K562 (cell line): ENCODE data around the gene SFXN5. TPM values are rescaled to one million over a fixed set of nuclear protein-coding genes. Genes with fewer than 3 reads are reported as not detected.

Experiments used
- CC2D1A ChIP-seq: fragments of 450-650 bp; IDR thresholded peaks from 2 replicates; pipeline ENCODE4 v1.6.1; 2017; ENCODE audit warnings: mild to moderate bottlenecking
- CHD1 ChIP-seq: fragments of 200-600 bp; sonication (generic); IDR thresholded peaks from one replicate; pipeline ENCODE4 v1.6.1; 2012; ENCODE audit warnings: mild to moderate bottlenecking, moderate library complexity, low read length, inconsistent platforms
- HDAC6 ChIP-seq: IDR thresholded peaks from 2 replicates; pipeline ENCODE4 v1.6.1; 2012; ENCODE audit warnings: low read depth, mild to moderate bottlenecking, control low read depth, inconsistent platforms, low read length, moderate library complexity
- NFIC ChIP-seq: fragments of 450-650 bp; IDR thresholded peaks from 2 replicates; pipeline ENCODE4 v1.6.1; 2017; ENCODE audit warnings: mild to moderate bottlenecking, inconsistent platforms
- PCBP2 ChIP-seq: fragments of 200-400 bp; formaldehyde crosslinking; IDR thresholded peaks from 2 replicates; pipeline ENCODE4 v1.6.1; 2018; ENCODE audit warnings: low read length, low read depth, mild to moderate bottlenecking, moderate library complexity; ENCODE audit not compliant: poor library complexity, severe bottlenecking
- PHF21A ChIP-seq: fragments of 450-650 bp; IDR thresholded peaks from 2 replicates; pipeline ENCODE4 v1.6.1; 2017; ENCODE audit warnings: low read depth, borderline replicate concordance
- POLR2G ChIP-seq: fragments of 200-400 bp; formaldehyde crosslinking; IDR thresholded peaks from 2 replicates; pipeline ENCODE4 v1.6.1; 2017; ENCODE audit warnings: low read depth, mild to moderate bottlenecking, antibody characterized with exemption, low read length, moderate library complexity
- TCF3 ChIP-seq: sonication (generic); formaldehyde crosslinking; IDR thresholded peaks from 2 replicates; pipeline ENCODE4 v1.4.0; 2020; ENCODE audit warnings: mild to moderate bottlenecking, missing genetic modification reagents
- ZNF217 ChIP-seq: sonication (generic); formaldehyde crosslinking; IDR thresholded peaks from 2 replicates; pipeline ENCODE4 v1.8.0; 2022; ENCODE audit warnings: mild to moderate bottlenecking, missing genetic modification reagents
- ZNF695 ChIP-seq: fragments of 450-650 bp; formaldehyde crosslinking; IDR thresholded peaks from 2 replicates; pipeline ENCODE4 v1.4.0; 2020; ENCODE audit warnings: mild to moderate bottlenecking, moderate library complexity
- polyA plus RNA-seq, 8 experiments: library from polyadenylated mRNA; depleted of rRNA in 4 of 8; stranded (reverse) in 5 of 8; unstranded in 3 of 8; fragments of >200 nt; fragmentation: Nextera tagmentation in 2 of 8; fragmentation: Illumina TruSeq in 1 of 8; extraction: Ambion mirVana in 2 of 8; extraction: Trizol in 1 of 8; gene quantifications; 2 replicates each; pipeline versions ENCODE4 v1.2.1 to v1.2.3, GENCODE V29; 2011 to 2014; ENCODE audit warnings: inconsistent platforms in 1 of 8, missing spikeins in 1 of 8
- total RNA-seq, 7 experiments: library from RNA; depleted of rRNA in 6 of 7; stranded (reverse); fragments of >200 nt in 6 of 7; fragmentation: Illumina TruSeq in 2 of 7; extraction: Trizol in 2 of 7; gene quantifications; 2 replicates each; pipeline versions ENCODE4 v1.2.1 to v1.2.3, GENCODE V29; 2011 to 2021; ENCODE audit warnings: low replicate concordance in 1 of 7
- TF ChIP-seq, protein P1 (sequence below): sonication (generic); IDR thresholded peaks from 2 replicates; pipeline ENCODE4 v1.6.1; 2016
- TF ChIP-seq, protein P2 (sequence below): sonication (generic); formaldehyde crosslinking; IDR thresholded peaks from 2 replicates; pipeline ENCODE4 v1.8.1; 2023; ENCODE audit warnings: mild to moderate bottlenecking, missing genetic modification reagents
- TF ChIP-seq, protein P3 (sequence below), 2 experiments: IDR thresholded peaks in 1 of 2; conservative IDR thresholded peaks in 1 of 2; 2 replicates each; pipeline ENCODE4 v1.6.1; 2016; ENCODE audit warnings: low read depth in 2 of 2, mild to moderate bottlenecking in 1 of 2, missing compliant biosample characterization in 1 of 2, missing genetic modification characterization in 1 of 2, moderate library complexity in 1 of 2
- TF ChIP-seq, protein P4 (sequence below): fragments of 250-450 bp; sonication (Bioruptor Pico); IDR thresholded peaks from 2 replicates; pipeline ENCODE4 v1.8.0; 2021; ENCODE audit warnings: moderate library complexity, mild to moderate bottlenecking, inconsistent platforms
- TF ChIP-seq, protein P5 (sequence below): fragments of 200-800 bp; sonication (Bioruptor generic); IDR thresholded peaks from 2 replicates; pipeline ENCODE4 v1.6.1; 2017; ENCODE audit warnings: missing genetic modification characterization, missing compliant biosample characterization

SFXN5 gene
- total and polyA plus RNA-seq, 9 of the 15 experiments (the other 6 are each of a cell fraction or from before 2014, with no cell fraction given), result 8.3 to 22.6 (median 16.0) TPM

DNA sequence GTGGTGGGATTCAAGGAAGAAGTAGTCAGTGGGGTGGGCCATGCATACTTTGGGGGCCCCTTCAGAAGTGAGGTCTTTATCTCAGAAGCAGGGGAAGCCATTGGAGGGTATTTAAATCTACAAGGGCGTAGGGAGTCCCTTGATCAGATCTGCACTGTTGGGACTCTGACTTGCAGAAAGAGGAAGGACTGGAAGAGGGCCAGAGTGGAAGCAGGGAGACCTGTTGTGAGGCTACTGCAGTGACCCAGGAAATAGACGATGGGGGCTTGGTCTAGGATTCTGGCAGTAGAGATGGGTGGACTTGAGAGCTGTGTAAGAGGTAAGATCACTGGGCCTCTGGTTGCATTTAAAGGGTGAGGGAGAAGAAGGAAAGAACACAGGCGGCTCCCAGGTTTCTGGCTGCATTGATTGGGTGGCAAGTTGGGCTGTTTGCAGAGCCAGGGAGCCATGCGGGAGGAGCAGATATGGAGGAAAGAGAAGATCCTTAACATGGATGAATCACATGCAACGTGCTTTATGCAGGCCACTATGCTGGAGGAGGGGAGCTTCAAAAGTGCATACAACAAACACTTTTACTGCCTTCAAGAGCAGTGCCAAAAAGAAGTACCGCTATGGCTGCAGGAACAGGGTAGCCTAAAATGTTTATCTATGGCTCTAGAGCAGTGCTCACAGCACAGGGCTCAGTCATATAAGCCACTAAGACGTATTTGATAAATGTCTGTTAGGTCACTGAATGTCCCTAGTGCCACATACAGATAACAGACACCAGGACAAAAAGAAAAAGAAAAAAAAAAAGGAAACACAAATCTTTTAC lies 2.3 kb downstream of the SFXN5 start (continued):
- TF ChIP-seq, protein P1, sequence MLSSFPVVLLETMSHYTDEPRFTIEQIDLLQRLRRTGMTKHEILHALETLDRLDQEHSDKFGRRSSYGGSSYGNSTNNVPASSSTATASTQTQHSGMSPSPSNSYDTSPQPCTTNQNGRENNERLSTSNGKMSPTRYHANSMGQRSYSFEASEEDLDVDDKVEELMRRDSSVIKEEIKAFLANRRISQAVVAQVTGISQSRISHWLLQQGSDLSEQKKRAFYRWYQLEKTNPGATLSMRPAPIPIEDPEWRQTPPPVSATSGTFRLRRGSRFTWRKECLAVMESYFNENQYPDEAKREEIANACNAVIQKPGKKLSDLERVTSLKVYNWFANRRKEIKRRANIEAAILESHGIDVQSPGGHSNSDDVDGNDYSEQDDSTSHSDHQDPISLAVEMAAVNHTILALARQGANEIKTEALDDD, result no peak
- TF ChIP-seq CC2D1A, result peak; percentile 60; the same call in 1 of the 2 replicates
- no peak for TF ChIP-seq POLR2G
- TF ChIP-seq NFIC, result peak; percentile 84
- no peak for TF ChIP-seq PHF21A
- TF ChIP-seq, protein P2, sequence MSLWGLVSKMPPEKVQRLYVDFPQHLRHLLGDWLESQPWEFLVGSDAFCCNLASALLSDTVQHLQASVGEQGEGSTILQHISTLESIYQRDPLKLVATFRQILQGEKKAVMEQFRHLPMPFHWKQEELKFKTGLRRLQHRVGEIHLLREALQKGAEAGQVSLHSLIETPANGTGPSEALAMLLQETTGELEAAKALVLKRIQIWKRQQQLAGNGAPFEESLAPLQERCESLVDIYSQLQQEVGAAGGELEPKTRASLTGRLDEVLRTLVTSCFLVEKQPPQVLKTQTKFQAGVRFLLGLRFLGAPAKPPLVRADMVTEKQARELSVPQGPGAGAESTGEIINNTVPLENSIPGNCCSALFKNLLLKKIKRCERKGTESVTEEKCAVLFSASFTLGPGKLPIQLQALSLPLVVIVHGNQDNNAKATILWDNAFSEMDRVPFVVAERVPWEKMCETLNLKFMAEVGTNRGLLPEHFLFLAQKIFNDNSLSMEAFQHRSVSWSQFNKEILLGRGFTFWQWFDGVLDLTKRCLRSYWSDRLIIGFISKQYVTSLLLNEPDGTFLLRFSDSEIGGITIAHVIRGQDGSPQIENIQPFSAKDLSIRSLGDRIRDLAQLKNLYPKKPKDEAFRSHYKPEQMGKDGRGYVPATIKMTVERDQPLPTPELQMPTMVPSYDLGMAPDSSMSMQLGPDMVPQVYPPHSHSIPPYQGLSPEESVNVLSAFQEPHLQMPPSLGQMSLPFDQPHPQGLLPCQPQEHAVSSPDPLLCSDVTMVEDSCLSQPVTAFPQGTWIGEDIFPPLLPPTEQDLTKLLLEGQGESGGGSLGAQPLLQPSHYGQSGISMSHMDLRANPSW (CRISPR knock-in tag), result no peak
- TF ChIP-seq, protein P3, sequence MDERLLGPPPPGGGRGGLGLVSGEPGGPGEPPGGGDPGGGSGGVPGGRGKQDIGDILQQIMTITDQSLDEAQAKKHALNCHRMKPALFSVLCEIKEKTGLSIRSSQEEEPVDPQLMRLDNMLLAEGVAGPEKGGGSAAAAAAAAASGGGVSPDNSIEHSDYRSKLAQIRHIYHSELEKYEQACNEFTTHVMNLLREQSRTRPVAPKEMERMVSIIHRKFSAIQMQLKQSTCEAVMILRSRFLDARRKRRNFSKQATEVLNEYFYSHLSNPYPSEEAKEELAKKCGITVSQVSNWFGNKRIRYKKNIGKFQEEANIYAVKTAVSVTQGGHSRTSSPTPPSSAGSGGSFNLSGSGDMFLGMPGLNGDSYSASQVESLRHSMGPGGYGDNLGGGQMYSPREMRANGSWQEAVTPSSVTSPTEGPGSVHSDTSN (CRISPR knock-in tag; IDR thresholded peaks at IDR 0.05; ENCODE audit: low read depth), result no peak
- TF ChIP-seq, protein P3 (tag; conservative IDR thresholded peaks at IDR 0.05; ENCODE audit: low read depth), result peak; percentile 82
- TF ChIP-seq ZNF695 (CRISPR knock-in tag), result no peak
- no peak for TF ChIP-seq ZNF217 (CRISPR knock-in tag)
- TF ChIP-seq, protein P4, sequence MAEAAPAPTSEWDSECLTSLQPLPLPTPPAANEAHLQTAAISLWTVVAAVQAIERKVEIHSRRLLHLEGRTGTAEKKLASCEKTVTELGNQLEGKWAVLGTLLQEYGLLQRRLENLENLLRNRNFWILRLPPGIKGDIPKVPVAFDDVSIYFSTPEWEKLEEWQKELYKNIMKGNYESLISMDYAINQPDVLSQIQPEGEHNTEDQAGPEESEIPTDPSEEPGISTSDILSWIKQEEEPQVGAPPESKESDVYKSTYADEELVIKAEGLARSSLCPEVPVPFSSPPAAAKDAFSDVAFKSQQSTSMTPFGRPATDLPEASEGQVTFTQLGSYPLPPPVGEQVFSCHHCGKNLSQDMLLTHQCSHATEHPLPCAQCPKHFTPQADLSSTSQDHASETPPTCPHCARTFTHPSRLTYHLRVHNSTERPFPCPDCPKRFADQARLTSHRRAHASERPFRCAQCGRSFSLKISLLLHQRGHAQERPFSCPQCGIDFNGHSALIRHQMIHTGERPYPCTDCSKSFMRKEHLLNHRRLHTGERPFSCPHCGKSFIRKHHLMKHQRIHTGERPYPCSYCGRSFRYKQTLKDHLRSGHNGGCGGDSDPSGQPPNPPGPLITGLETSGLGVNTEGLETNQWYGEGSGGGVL (CRISPR knock-in tag), result no peak
- TF ChIP-seq HDAC6, result no peak
- TF ChIP-seq PCBP2, result no peak
- peak; percentile 62 for TF ChIP-seq TCF3 (CRISPR knock-in tag)
- TF ChIP-seq, protein P5, sequence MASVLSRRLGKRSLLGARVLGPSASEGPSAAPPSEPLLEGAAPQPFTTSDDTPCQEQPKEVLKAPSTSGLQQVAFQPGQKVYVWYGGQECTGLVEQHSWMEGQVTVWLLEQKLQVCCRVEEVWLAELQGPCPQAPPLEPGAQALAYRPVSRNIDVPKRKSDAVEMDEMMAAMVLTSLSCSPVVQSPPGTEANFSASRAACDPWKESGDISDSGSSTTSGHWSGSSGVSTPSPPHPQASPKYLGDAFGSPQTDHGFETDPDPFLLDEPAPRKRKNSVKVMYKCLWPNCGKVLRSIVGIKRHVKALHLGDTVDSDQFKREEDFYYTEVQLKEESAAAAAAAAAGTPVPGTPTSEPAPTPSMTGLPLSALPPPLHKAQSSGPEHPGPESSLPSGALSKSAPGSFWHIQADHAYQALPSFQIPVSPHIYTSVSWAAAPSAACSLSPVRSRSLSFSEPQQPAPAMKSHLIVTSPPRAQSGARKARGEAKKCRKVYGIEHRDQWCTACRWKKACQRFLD (CRISPR knock-in tag), result peak; percentile 33; the same call in 1 of the 2 replicates
- peak; percentile 40 for TF ChIP-seq CHD1
